HG03175 (cell line): ENCODE results near the gene TCF3.

Experiments used
- ATAC-seq: cut with Tn5 transposase; IDR thresholded peaks from one replicate; pipeline ENCODE4 v1.9.1; 2021; ENCODE audit warnings: mild to moderate bottlenecking, moderate library complexity; ENCODE audit not compliant: unreplicated experiment

TCF3 gene

GRCh38 chr19:1590641-1591397 is 61.6 kb downstream of the TCF3 start:
- ATAC-seq, result no peak

GRCh38 chr19:1587872-1588271 is 64.5 kb downstream of the TCF3 start:
- no peak for ATAC-seq

- ATAC-seq, result no peak
Observed at GRCh38 chr19:1585243-1585580, 67.2 kb downstream of the TCF3 start.

GRCh38 chr19:1584500-1585242 is 67.7 kb downstream of the TCF3 start:
- ATAC-seq, result no peak

- no peak for ATAC-seq
Observed at GRCh38 chr19:1582201-1582600, 70.2 kb downstream of the TCF3 start.

- no peak for ATAC-seq
Observed at GRCh38 chr19:1580957-1581356, 71.5 kb downstream of the TCF3 start.

GRCh38 chr19:1580382-1580781 is 72.0 kb downstream of the TCF3 start:
- ATAC-seq, result no peak

GRCh38 chr19:1579222-1579621 is 73.2 kb downstream of the TCF3 start:
- no peak for ATAC-seq

- ATAC-seq, result no peak
Observed at GRCh38 chr19:1577929-1578618, 74.3 kb downstream of the TCF3 start.

- ATAC-seq, result no peak
Observed at GRCh38 chr19:1577090-1577928, 75.1 kb downstream of the TCF3 start.

- no peak for ATAC-seq
Observed at GRCh38 chr19:1576242-1577089, 75.9 kb downstream of the TCF3 start.

GRCh38 chr19:1575323-1576241 is 76.8 kb downstream of the TCF3 start:
- no peak for ATAC-seq

GRCh38 chr19:1574354-1575136 is 77.9 kb downstream of the TCF3 start:
- ATAC-seq, result no peak

- no peak for ATAC-seq
Observed at GRCh38 chr19:1572795-1573194, 79.6 kb downstream of the TCF3 start.

GRCh38 chr19:1571358-1571757 is 81.1 kb downstream of the TCF3 start:
- ATAC-seq, result no peak

GRCh38 chr19:1570836-1571235 is 81.6 kb downstream of the TCF3 start:
- ATAC-seq, result no peak

GRCh38 chr19:1569997-1570396 is 82.4 kb downstream of the TCF3 start:
- ATAC-seq, result no peak

- peak; percentile 64 for ATAC-seq
Observed at GRCh38 chr19:1568320-1569019, 83.9 kb downstream of the TCF3 start, which contains the start of gene MEX3D. TSS of gene MEX3D (minus strand) at chr19:1568325. CDS start at chr19:1568058, 267 bp downstream.
